Measurements from ENCODE around the gene CDK11A. TPM values are rescaled to one million over a fixed set of nuclear protein-coding genes. Genes with fewer than 3 reads are reported as not detected.
"Not testable (repeated sequence)": the region's sequence is repeated elsewhere in the genome, so short reads cannot be mapped to it uniquely, and the experiment has no call there.

Gene CDK11A
- total RNA-seq, 4 donors from 2014 or later: 36.1 to 71.1 (median 54.6) TPM

GRCh38 chr1:1692714-1693647 lies 31.2 kb downstream of the CDK11A start, which contains the start of gene SLC35E2B:
Gene SLC35E2B, minus strand, starts transcription at chr1:1692795. Its CDS starts 16,096 bp downstream, at chr1:1676699.
- peak within 1 kb of the TSS; percentile 68 to 95 (median 87) for H3K27ac ChIP-seq
- TF ChIP-seq EP300 (IDR thresholded peaks at IDR 0.05): peak in 1 of 2 donors; percentile 83
- TF ChIP-seq, protein P1, sequence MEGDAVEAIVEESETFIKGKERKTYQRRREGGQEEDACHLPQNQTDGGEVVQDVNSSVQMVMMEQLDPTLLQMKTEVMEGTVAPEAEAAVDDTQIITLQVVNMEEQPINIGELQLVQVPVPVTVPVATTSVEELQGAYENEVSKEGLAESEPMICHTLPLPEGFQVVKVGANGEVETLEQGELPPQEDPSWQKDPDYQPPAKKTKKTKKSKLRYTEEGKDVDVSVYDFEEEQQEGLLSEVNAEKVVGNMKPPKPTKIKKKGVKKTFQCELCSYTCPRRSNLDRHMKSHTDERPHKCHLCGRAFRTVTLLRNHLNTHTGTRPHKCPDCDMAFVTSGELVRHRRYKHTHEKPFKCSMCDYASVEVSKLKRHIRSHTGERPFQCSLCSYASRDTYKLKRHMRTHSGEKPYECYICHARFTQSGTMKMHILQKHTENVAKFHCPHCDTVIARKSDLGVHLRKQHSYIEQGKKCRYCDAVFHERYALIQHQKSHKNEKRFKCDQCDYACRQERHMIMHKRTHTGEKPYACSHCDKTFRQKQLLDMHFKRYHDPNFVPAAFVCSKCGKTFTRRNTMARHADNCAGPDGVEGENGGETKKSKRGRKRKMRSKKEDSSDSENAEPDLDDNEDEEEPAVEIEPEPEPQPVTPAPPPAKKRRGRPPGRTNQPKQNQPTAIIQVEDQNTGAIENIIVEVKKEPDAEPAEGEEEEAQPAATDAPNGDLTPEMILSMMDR (IDR thresholded peaks at IDR 0.05): peak in 2 of 5 experiments; percentile 11 to 46
- H3K4me3 ChIP-seq: peak within 1 kb of the TSS; percentile 52 to 67 (median 66)
- H3K9me3 ChIP-seq, H3K36me3 ChIP-seq, H3K27me3 ChIP-seq: not testable (repeated sequence)
- H3K4me1 ChIP-seq: peaks cover 0 to 13% (median 0%) of the 10 kb centered on the region in 4 donors
- WGBS, 2 donors: 0% methylated on average over 5 of the region's 98 CpGs; no CpG with 5 or more reads in 1 of the 2 donors
- DNase-seq (ENCODE audit: low spot score in 2 of 2): peak; percentile 91 to 94

GRCh38 chr1:1692324-1692713 lies 31.8 kb downstream of the CDK11A start:
- Histone ChIP-seq H3K27ac (peak overlapping the region; percentile 68 to 95 (median 87)), H3K4me1 (peaks cover 0 to 15% (median 0%) of the 10 kb centered on the region in 4 donors), H3K4me3 (peak overlapping the region; percentile 52 to 67 (median 66))
- DNase-seq (ENCODE audit: low spot score in 2 of 2): peak; percentile 52 to 69
- WGBS, 2 donors: 1% methylated on average over 26 of the region's 45 CpGs; no CpG with 5 or more reads in 1 of the 2 donors
- H3K9me3 ChIP-seq, H3K27me3 ChIP-seq, H3K36me3 ChIP-seq: not testable (repeated sequence)

- not testable (repeated sequence) for H3K27ac ChIP-seq; H3K27me3 ChIP-seq; H3K36me3 ChIP-seq; H3K9me3 ChIP-seq; DNase-seq (ENCODE audit: low spot score in 2 of 2)
- peak overlapping the region in 1 of 4 donors; percentile 26 for H3K4me3 ChIP-seq
- no CpG with 5 or more reads among the region's 16 CpGs for WGBS, 2 donors
- peaks cover 0 to 22% (median 0%) of the 10 kb centered on the region in 4 donors for H3K4me1 ChIP-seq
Observed at GRCh38 chr1:1691443-1691842, 32.7 kb downstream of the CDK11A start.

DNA sequence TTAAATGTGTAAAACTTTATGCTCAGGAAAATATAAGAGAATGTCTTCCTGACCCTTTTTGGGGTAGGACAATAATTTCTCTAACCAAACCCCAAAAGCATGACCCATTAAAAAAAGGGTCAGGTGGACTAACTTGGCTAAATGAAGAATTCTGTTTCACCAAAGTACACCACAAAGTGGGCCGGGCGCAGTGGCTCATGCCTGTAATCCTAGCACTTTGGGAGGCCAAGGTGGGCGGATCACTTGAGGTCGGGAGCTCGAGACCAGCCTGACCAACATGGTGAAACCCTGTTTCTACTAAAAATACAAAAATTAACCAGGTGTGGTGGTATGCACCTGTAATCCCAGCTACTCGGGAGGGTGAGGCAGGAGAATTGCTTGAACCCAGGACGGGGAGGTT lies 34.6 kb downstream of the CDK11A start:
- H3K4me3 ChIP-seq; H3K27ac ChIP-seq; H3K9me3 ChIP-seq; H3K36me3 ChIP-seq; DNase-seq (ENCODE audit: low spot score in 2 of 2); H3K27me3 ChIP-seq: not testable (repeated sequence)
- H3K4me1 ChIP-seq: peaks cover 0 to 34% (median 0%) of the 10 kb centered on the region in 4 donors
- 82 to 90% methylated on average over 7 of the region's 7 CpGs for WGBS, 2 donors

DNA sequence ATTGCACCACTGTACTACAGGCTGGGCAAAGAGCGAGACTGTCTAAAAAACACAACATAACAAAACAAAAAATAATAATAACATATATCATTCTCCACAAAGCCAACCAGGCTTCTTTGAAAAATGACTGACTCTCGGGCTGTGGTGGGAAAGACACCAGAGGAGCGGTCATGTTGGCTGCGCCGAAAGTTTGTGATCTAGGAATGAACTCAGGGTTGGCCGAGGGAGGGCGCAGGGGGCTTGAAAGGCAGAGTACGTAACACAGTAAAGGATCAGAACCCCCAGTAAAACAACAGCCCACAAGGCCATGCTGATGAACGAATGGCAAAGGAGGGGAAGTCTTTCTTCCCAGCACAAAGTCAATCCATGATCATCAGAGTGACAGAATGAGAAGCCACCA lies 36.3 kb downstream of the CDK11A start:
- Histone ChIP-seq H3K4me1 (peaks cover 0 to 42% (median 0%) of the 10 kb centered on the region in 4 donors), H3K4me3 (no peak overlapping the region), H3K36me3 (peaks cover 0 to 5% (median 0%) of the 10 kb centered on the region in 3 donors), H3K27ac (no peak overlapping the region), H3K27me3 (peaks cover 0 to 3% of the 10 kb centered on the region in 2 donors), H3K9me3 (no peaks in the 10 kb centered on the region)
- no peak for DNase-seq (ENCODE audit: low spot score in 2 of 2)
- no peak for TF ChIP-seq POLR2A (IDR thresholded peaks at IDR 0.05)
- TF ChIP-seq, protein P1 (IDR thresholded peaks at IDR 0.05): no peak
- no peak for TF ChIP-seq EP300 (IDR thresholded peaks at IDR 0.05)
- 88 to 94% methylated on average over 9 of the region's 9 CpGs for WGBS, 2 donors

- peaks cover 0 to 14% (median 0%) of the 10 kb centered on the region in 3 donors for H3K36me3 ChIP-seq
- no peaks in the 10 kb centered on the region for H3K9me3 ChIP-seq
- H3K27me3 ChIP-seq: peaks cover 0 to 3% of the 10 kb centered on the region in 2 donors
- DNase-seq (ENCODE audit: low spot score in 2 of 2): no peak
- H3K27ac ChIP-seq: no peak overlapping the region
- no peak overlapping the region for H3K4me3 ChIP-seq
- peaks cover 0 to 49% (median under 1%) of the 10 kb centered on the region in 4 donors for H3K4me1 ChIP-seq
- WGBS, 2 donors: 82 to 86% methylated on average over 28 of the region's 28 CpGs
- TF ChIP-seq, protein P1 (IDR thresholded peaks at IDR 0.05): no peak
- TF ChIP-seq POLR2A (IDR thresholded peaks at IDR 0.05): no peak
- TF ChIP-seq EP300 (IDR thresholded peaks at IDR 0.05): no peak
Observed at GRCh38 chr1:1684031-1684681, 40.0 kb downstream of the CDK11A start.

All from tibial nerve (tissue), 4 donors.